K562 (cell line): ENCODE measurements around the gene DAB2IP. TPM values are rescaled to one million over a fixed set of nuclear protein-coding genes. Genes with fewer than 3 reads are reported as not detected.

Source experiments
- ATAC-seq: fragments of 200-7000 bp; cut with Tn5 transposase; 3 replicates; pipeline ENCODE4 v1.9.1; 2020; ENCODE audit warnings: moderate library complexity
- BruUV-seq: library from RNA; stranded (reverse); fragments of 400-500 nt; replicated peaks from 2 replicates; lab custom pipeline; 2021; lab: Mats Ljungman, UMichigan
- CTCF ChIA-PET: fragments of 300-600 bp; formaldehyde crosslinking; extraction: SDS; loops from one replicate; lab custom pipeline; 2021; ENCODE audit warnings: low intra/inter-chr PET ratio; lab: Yijun Ruan, JAX
- POLR2A ChIA-PET: fragments of 300-600, 350-650 bp; sonication (Branson Sonifier 250); formaldehyde crosslinking; extraction: SDS; loops from one replicate; lab custom pipeline; 2021; ENCODE audit warnings: antibody characterized with exemption, inconsistent platforms; lab: Yijun Ruan, JAX
- DNase-seq, 4 experiments: peaks; one replicate each; pipeline versions ENCODE4 v3.0.0 to v3.0.0-alpha.2; 2011 to 2018; ENCODE audit warnings: low spot score in 3 of 4, mixed read lengths in 3 of 4; ENCODE audit errors: extremely low read depth in 1 of 4
- FAIRE-seq: peaks from 2 replicates; lab custom pipeline; 2011; peaks lifted over from hg19 to GRCh38; lab: Jason Lieb, UNC
- H2AFZ ChIP-seq: 2 replicates; pipeline ENCODE4 v1.6.0; 2011; ENCODE audit warnings: low read depth, low read length, control low read depth, inconsistent platforms
- H3K27ac ChIP-seq: fragments of 200-600 bp; 3 replicates; pipeline ENCODE4 v1.8.0; 2011; ENCODE audit warnings: low read depth, mild to moderate bottlenecking, control low read depth, inconsistent platforms, low read length, moderate library complexity, mixed read lengths; ENCODE audit errors: extremely low read depth
- H3K27me3 ChIP-seq, 2 experiments: fragments of 300-600 bp in 1 of 2; 2 replicates in 1 of 2; 3 replicates in 1 of 2; pipeline versions ENCODE4 v1.6.0 to v1.8.0; 2011; ENCODE audit warnings: inconsistent platforms in 2 of 2, low read length in 2 of 2, mild to moderate bottlenecking in 1 of 2, mixed read lengths in 1 of 2, moderate library complexity in 1 of 2; ENCODE audit not compliant: control insufficient read depth in 2 of 2, insufficient read depth in 2 of 2
- H3K36me3 ChIP-seq: fragments of 300-600 bp; 3 replicates; pipeline ENCODE4 v1.8.0; 2011; ENCODE audit warnings: mild to moderate bottlenecking, low read length, inconsistent platforms; ENCODE audit not compliant: control insufficient read depth, insufficient read depth
- H3K4me1 ChIP-seq, 2 experiments: fragments of 200-600 bp in 1 of 2; replicated peaks in 1 of 2; 2 replicates in 1 of 2; 3 replicates in 1 of 2; pipeline versions ENCODE4 v1.5.1 to v1.8.0; 2011; ENCODE audit warnings: inconsistent platforms in 2 of 2, low read length in 2 of 2, mild to moderate bottlenecking in 1 of 2, mixed read lengths in 1 of 2, moderate library complexity in 1 of 2; ENCODE audit not compliant: control insufficient read depth in 2 of 2, insufficient read depth in 2 of 2
- H3K4me2 ChIP-seq: 2 replicates; pipeline ENCODE4 v1.6.1; 2011; ENCODE audit warnings: low read length, control low read depth, inconsistent platforms, mixed read lengths; ENCODE audit not compliant: insufficient read depth
- H3K4me3 ChIP-seq: fragments of 200-600 bp; sonication (generic), shearing (Covaris generic); 2 replicates; pipeline ENCODE4 v1.5.1; 2016; ENCODE audit warnings: control low read depth, inconsistent platforms
- H3K79me2 ChIP-seq: fragments of 200-600 bp; 3 replicates; pipeline ENCODE4 v1.8.0; 2011; ENCODE audit warnings: low read length, inconsistent platforms; ENCODE audit not compliant: control insufficient read depth, insufficient read depth
- H3K9ac ChIP-seq, 2 experiments: 2 replicates each; pipeline versions ENCODE4 v1.6.0 to v1.6.1; 2011; ENCODE audit warnings: low read depth in 2 of 2, low read length in 2 of 2, control low read depth in 1 of 2, inconsistent platforms in 1 of 2, mild to moderate bottlenecking in 1 of 2, mixed read lengths in 1 of 2; ENCODE audit not compliant: insufficient read depth in 1 of 2
- H3K9me1 ChIP-seq: one replicate; pipeline ENCODE4 v1.6.0; 2011; ENCODE audit warnings: inconsistent platforms, mild to moderate bottlenecking, low read length, moderate library complexity; ENCODE audit not compliant: control insufficient read depth, insufficient read depth
- H3K9me3 ChIP-seq: replicated peaks from 2 replicates; pipeline ENCODE4 v1.5.1; 2011; ENCODE audit warnings: low read depth, low read length, inconsistent platforms; ENCODE audit not compliant: control insufficient read depth, insufficient read depth
- H4K20me1 ChIP-seq: replicated peaks from 2 replicates; pipeline ENCODE4 v1.6.1; 2011; ENCODE audit warnings: low read length, inconsistent platforms, mixed read lengths; ENCODE audit not compliant: control insufficient read depth, insufficient read depth
- E4F1 ChIP-seq: fragments of 250-450 bp; sonication (Bioruptor Pico); IDR thresholded peaks from 2 replicates; pipeline ENCODE4 v1.5.0; 2021; ENCODE audit warnings: mild to moderate bottlenecking, borderline replicate concordance
- NFE2L1 ChIP-seq: fragments of 450-650 bp; IDR thresholded peaks from 2 replicates; pipeline ENCODE4 v1.6.1; 2016; ENCODE audit warnings: missing genetic modification characterization, low read depth, mild to moderate bottlenecking, missing compliant biosample characterization, moderate library complexity, borderline replicate concordance
- NR4A1 ChIP-seq, 2 experiments: fragments of 250-450 bp in 1 of 2; fragments of 450-650 bp in 1 of 2; sonication (Bioruptor Pico) in 1 of 2; IDR thresholded peaks; 2 replicates each; pipeline versions ENCODE4 v1.4.0 to v1.6.1; 2016 to 2020; ENCODE audit warnings: mild to moderate bottlenecking in 2 of 2, missing compliant biosample characterization in 1 of 2, missing genetic modification characterization in 1 of 2, moderate library complexity in 1 of 2
- SMAD2 ChIP-seq: fragments of 150-350 bp; IDR thresholded peaks from 2 replicates; pipeline ENCODE4 v1.6.1; 2014; ENCODE audit warnings: low read depth, mild to moderate bottlenecking, low read length
- SMC3 ChIP-seq: conservative IDR thresholded peaks from 2 replicates; pipeline ENCODE4 v1.6.1; 2011; ENCODE audit warnings: low read depth, low read length, improper control_type of control experiment; ENCODE audit not compliant: insufficient read depth
- TSC22D4 ChIP-seq: fragments of 450-650 bp; IDR thresholded peaks from 2 replicates; pipeline ENCODE4 v1.6.1; 2016; ENCODE audit warnings: missing genetic modification characterization, missing biosample characterization, control low read depth
- WGBS: fragments of 100-300 bp; shearing (Covaris generic); methylation state at CpG from one replicate; pipeline ENCODE4 v1.1.6; 2016; ENCODE audit warnings: low coverage, mixed read lengths; ENCODE audit not compliant: insufficient coverage; ENCODE audit errors: missing lambda C conversion rate; 5-methylcytosine and 5-hydroxymethylcytosine counted together
- in situ Hi-C: fragments of 300-500 bp; cut with MboI; formaldehyde crosslinking; loops from 4 replicates; pipeline ENCODE4 v1.15.0; 2018; ENCODE audit warnings: inconsistent platforms, mixed read lengths
- intact Hi-C: fragments of 100-400 bp; cut with micrococcal nuclease; formaldehyde crosslinking; loops from 2 replicates; pipeline ENCODE4 v1.14.2; 2022
- polyA plus RNA-seq, 8 experiments: library from polyadenylated mRNA; depleted of rRNA in 4 of 8; stranded (reverse) in 5 of 8; unstranded in 3 of 8; fragments of >200 nt; fragmentation: Nextera tagmentation in 2 of 8; fragmentation: Illumina TruSeq in 1 of 8; extraction: Ambion mirVana in 2 of 8; extraction: Trizol in 1 of 8; gene quantifications; 2 replicates each; pipeline versions ENCODE4 v1.2.1 to v1.2.3, GENCODE V29; 2011 to 2014; ENCODE audit warnings: inconsistent platforms in 1 of 8, missing spikeins in 1 of 8
- total RNA-seq, 7 experiments: library from RNA; depleted of rRNA in 6 of 7; stranded (reverse); fragments of >200 nt in 6 of 7; fragmentation: Illumina TruSeq in 2 of 7; extraction: Trizol in 2 of 7; gene quantifications; 2 replicates each; pipeline versions ENCODE4 v1.2.1 to v1.2.3, GENCODE V29; 2011 to 2021; ENCODE audit warnings: low replicate concordance in 1 of 7
- TF ChIP-seq, protein P1 (sequence below): sonication (generic); formaldehyde crosslinking; IDR thresholded peaks from 2 replicates; pipeline ENCODE4 v1.8.0; 2022; ENCODE audit warnings: missing genetic modification reagents, mild to moderate bottlenecking, borderline replicate concordance

Gene DAB2IP
- total and polyA plus RNA-seq, 9 of the 15 experiments (the other 6 are each of a cell fraction or from before 2014, with no cell fraction given): 0.04 to 0.31 (median 0.08) TPM; not detected in 5

DNA sequence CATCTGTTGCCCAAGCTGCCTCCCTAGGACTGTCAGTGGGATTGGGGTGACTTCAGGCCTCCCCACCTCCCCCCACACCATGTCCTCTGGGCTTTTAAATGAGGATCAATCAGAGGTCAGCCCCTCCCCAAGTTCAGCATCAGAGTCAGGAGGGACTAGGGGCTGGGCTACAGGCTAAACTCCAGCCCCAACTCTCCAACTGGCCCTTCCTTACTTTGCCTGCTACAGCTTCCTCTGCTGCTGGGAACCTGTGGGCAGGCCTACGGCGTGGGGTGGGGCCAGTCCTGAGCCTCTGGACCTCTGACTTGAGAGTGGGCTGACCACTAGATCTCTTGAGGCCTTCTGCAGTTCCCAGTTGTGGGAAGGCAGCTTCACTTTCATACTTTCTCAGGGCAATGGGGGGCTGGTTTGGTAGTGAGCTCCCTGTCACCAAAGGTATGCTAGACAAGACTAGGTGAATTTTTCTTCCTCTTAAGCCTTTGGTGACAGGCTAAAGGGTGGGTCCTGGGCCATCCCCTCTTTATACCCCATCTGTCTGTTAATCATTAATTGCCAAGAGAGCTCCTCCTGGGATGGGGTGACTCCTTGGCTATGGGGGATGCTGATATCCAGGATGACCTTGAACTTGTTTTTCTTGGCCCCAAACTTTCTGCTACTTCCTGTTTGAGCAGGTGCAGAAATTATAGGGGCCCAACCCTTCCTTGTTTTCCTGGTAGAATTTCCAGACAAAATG is 10.8 kb upstream of the DAB2IP start:
- peak; percentile 32; the same call in 2 of the 3 replicates for ATAC-seq
- 6% methylated on average over 2 of the region's 2 CpGs for WGBS
- no peak overlapping the region for H3K4me3 ChIP-seq

More for the DNA sequence above, 10.8 kb upstream of the DAB2IP start:
- no peaks in the 10 kb centered on the region for H3K79me2 ChIP-seq
- no peaks in the 10 kb centered on the region; the same call in 1 of the 2 replicates for H4K20me1 ChIP-seq
- no peaks in the 10 kb centered on the region for H3K9me1 ChIP-seq
- in situ Hi-C loops: no loop called here
- no peak for TF ChIP-seq NR4A1 (CRISPR knock-in tag; IDR thresholded peaks at IDR 0.05)
- TF ChIP-seq NR4A1 (tag; IDR thresholded peaks at IDR 0.05): no peak
- TF ChIP-seq SMAD2: no peak
- no peak for TF ChIP-seq E4F1
- TF ChIP-seq, protein P1, sequence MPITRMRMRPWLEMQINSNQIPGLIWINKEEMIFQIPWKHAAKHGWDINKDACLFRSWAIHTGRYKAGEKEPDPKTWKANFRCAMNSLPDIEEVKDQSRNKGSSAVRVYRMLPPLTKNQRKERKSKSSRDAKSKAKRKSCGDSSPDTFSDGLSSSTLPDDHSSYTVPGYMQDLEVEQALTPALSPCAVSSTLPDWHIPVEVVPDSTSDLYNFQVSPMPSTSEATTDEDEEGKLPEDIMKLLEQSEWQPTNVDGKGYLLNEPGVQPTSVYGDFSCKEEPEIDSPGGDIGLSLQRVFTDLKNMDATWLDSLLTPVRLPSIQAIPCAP (CRISPR knock-in tag): no peak
- no peak for TF ChIP-seq TSC22D4
- no peak for TF ChIP-seq SMC3
- no peak for TF ChIP-seq NFE2L1 (tag)
- TF ChIP-seq, all 486 proteins: peak for 0
- DNase-seq (no peak), FAIRE-seq (no peak)
- no TSS peak for BruUV-seq
- Histone ChIP-seq H3K4me1 (no peaks in the 10 kb centered on the region; a peak in 1 of 5 replicates), H3K27me3 (peaks cover 3 to 24% of the 10 kb centered on the region in 2 experiments; a peak in 3 of 5 replicates), H3K36me3 (no peaks in the 10 kb centered on the region), H3K9ac (no peak overlapping the region), H3K9me3 (no peaks in the 10 kb centered on the region), H3K4me2 (no peak overlapping the region), H3K27ac (no peak overlapping the region), H2AFZ (no peak overlapping the region)
- intact Hi-C loops: loop anchor here (1.0 to 2.0 kb wide), 3 partner anchors 44 to 352 kb away; no protein-coding TSS in a partner anchor
- ChIA-PET CTCF (no interaction called here), POLR2A (interaction anchor here (0.6 to 1.1 kb wide), 4 partner anchors 15 to 165 kb away, joined by 3 to 4 read pairs (median 4); no protein-coding TSS in a partner anchor)
